Measurements from ENCODE around the gene NTNG1. TPM values are rescaled to one million over a fixed set of nuclear protein-coding genes. Genes with fewer than 3 reads are reported as not detected.

Gene NTNG1
- total RNA-seq, 1 donor, result 9.1 TPM

GRCh38 chr1:107105914-107106313 is 34.9 kb upstream of the NTNG1 start:
- H3K4me3 ChIP-seq (ENCODE audit: low read depth, low read length), result no peak overlapping the region
- TF ChIP-seq CTCF (IDR thresholded peaks at IDR 0.05; ENCODE audit: insufficient read depth, low read depth, low read length), result no peak
- DNase-seq (ENCODE audit: low read depth), result no peak

- no peak for TF ChIP-seq CTCF (IDR thresholded peaks at IDR 0.05; ENCODE audit: insufficient read depth, low read depth, low read length)
- H3K4me3 ChIP-seq (ENCODE audit: low read depth, low read length), result no peak overlapping the region
- DNase-seq (ENCODE audit: low read depth), result no peak
These were observed 30.5 kb upstream of the NTNG1 start for GRCh38 chr1:107110326-107110725.

- no peak for TF ChIP-seq CTCF (IDR thresholded peaks at IDR 0.05; ENCODE audit: insufficient read depth, low read depth, low read length)
- no peak overlapping the region for H3K4me3 ChIP-seq (ENCODE audit: low read depth, low read length)
- no peak for DNase-seq (ENCODE audit: low read depth)
These were observed 24.5 kb upstream of the NTNG1 start for GRCh38 chr1:107116306-107116790.

- DNase-seq (ENCODE audit: low read depth), result no peak
- no peak overlapping the region for H3K4me3 ChIP-seq (ENCODE audit: low read depth, low read length)
- no peak for TF ChIP-seq CTCF (IDR thresholded peaks at IDR 0.05; ENCODE audit: insufficient read depth, low read depth, low read length)
These were observed 18.6 kb upstream of the NTNG1 start for GRCh38 chr1:107122225-107122624.

GRCh38 chr1:107123741-107124140 is 17.1 kb upstream of the NTNG1 start:
- DNase-seq (ENCODE audit: low read depth), result no peak
- H3K4me3 ChIP-seq (ENCODE audit: low read depth, low read length), result no peak overlapping the region
- no peak for TF ChIP-seq CTCF (IDR thresholded peaks at IDR 0.05; ENCODE audit: insufficient read depth, low read depth, low read length)

GRCh38 chr1:107124694-107125093 is 16.1 kb upstream of the NTNG1 start:
- no peak overlapping the region for H3K4me3 ChIP-seq (ENCODE audit: low read depth, low read length)
- TF ChIP-seq CTCF (IDR thresholded peaks at IDR 0.05; ENCODE audit: insufficient read depth, low read depth, low read length), result no peak
- no peak for DNase-seq (ENCODE audit: low read depth)

GRCh38 chr1:107132195-107132594 is 8.6 kb upstream of the NTNG1 start:
- H3K4me3 ChIP-seq (ENCODE audit: low read depth, low read length), result no peak overlapping the region
- no peak for DNase-seq (ENCODE audit: low read depth)
- no peak for TF ChIP-seq CTCF (IDR thresholded peaks at IDR 0.05; ENCODE audit: insufficient read depth, low read depth, low read length)

Measured in fibroblast of villous mesenchyme (primary cell).